Coronary artery (tissue), 2 donors: ENCODE results near the gene PPP1R14B.

Experiments used
- DNase-seq: peaks from one replicate; pipeline ENCODE4 v3.0.0-alpha.2; 2017; ENCODE audit warnings: low spot score
- H3K27ac ChIP-seq, 2 donors: fragments of 200-600 bp; sonication (generic); one replicate each; pipeline ENCODE4 v1.5.1; 2016 to 2019
- H3K4me3 ChIP-seq: fragments of 200-600 bp; sonication (generic); 2 replicates; pipeline ENCODE4 v1.5.1; 2016; ENCODE audit warnings: mild to moderate bottlenecking, moderate library complexity
- TF ChIP-seq, protein P1 (sequence below): fragments of 200-600 bp; sonication (generic); IDR thresholded peaks from one replicate; pipeline ENCODE4 v1.5.1; 2019; ENCODE audit warnings: antibody characterized with exemption

Gene PPP1R14B

DNA sequence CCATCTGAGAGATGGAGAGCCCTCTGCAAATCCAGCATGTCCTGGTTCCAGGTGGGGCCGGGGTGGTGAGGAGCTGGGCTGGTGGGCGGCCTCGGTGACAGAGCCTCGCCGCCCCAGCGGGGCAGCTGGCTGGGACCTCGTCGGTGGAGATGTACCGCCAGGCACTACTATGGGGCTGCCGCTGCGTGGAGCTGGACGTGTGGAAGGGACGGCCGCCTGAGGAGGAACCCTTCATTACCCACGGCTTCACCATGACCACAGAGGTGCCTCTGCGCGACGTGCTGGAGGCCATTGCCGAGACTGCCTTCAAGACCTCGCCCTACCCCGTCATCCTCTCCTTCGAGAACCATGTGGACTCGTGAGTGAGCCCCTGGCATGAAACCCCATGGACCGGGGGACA lies 11.6 kb upstream of the PPP1R14B start:
- Histone ChIP-seq H3K27ac (no peak overlapping the region), H3K4me3 (no peak overlapping the region)
- no peak for DNase-seq
- TF ChIP-seq, protein P1, sequence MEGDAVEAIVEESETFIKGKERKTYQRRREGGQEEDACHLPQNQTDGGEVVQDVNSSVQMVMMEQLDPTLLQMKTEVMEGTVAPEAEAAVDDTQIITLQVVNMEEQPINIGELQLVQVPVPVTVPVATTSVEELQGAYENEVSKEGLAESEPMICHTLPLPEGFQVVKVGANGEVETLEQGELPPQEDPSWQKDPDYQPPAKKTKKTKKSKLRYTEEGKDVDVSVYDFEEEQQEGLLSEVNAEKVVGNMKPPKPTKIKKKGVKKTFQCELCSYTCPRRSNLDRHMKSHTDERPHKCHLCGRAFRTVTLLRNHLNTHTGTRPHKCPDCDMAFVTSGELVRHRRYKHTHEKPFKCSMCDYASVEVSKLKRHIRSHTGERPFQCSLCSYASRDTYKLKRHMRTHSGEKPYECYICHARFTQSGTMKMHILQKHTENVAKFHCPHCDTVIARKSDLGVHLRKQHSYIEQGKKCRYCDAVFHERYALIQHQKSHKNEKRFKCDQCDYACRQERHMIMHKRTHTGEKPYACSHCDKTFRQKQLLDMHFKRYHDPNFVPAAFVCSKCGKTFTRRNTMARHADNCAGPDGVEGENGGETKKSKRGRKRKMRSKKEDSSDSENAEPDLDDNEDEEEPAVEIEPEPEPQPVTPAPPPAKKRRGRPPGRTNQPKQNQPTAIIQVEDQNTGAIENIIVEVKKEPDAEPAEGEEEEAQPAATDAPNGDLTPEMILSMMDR, result no peak

GRCh38 chr11:64256300-64256699 lies 9.6 kb upstream of the PPP1R14B start:
- no peak overlapping the region for H3K27ac ChIP-seq
- no peak overlapping the region for H3K4me3 ChIP-seq
- no peak for DNase-seq
- TF ChIP-seq, protein P1, result no peak

- DNase-seq, result no peak
- H3K27ac ChIP-seq, result no peak overlapping the region
- no peak overlapping the region for H3K4me3 ChIP-seq
- TF ChIP-seq, protein P1, result no peak
These were observed 8.7 kb upstream of the PPP1R14B start for GRCh38 chr11:64255135-64256128.

GRCh38 chr11:64254326-64254725 lies 7.6 kb upstream of the PPP1R14B start:
- no peak overlapping the region for H3K4me3 ChIP-seq
- TF ChIP-seq, protein P1, result no peak
- no peak for DNase-seq
- H3K27ac ChIP-seq, result no peak overlapping the region

- H3K4me3 ChIP-seq, result peak overlapping the region; percentile 83
- H3K27ac ChIP-seq, result peak overlapping the region; percentile 26 to 80
- TF ChIP-seq, protein P1, result no peak
- DNase-seq, result no peak
These were observed 6.7 kb upstream of the PPP1R14B start for GRCh38 chr11:64253481-64253880.

GRCh38 chr11:64253043-64253442 lies 6.3 kb upstream of the PPP1R14B start:
- no peak for DNase-seq
- peak overlapping the region; percentile 83 for H3K4me3 ChIP-seq
- TF ChIP-seq, protein P1, result no peak
- peak overlapping the region; percentile 67 to 80 for H3K27ac ChIP-seq
